Kidney (tissue), 14 donors: ENCODE measurements around the gene UNC93B1. TPM values are rescaled to one million over a fixed set of nuclear protein-coding genes. Genes with fewer than 3 reads are reported as not detected.
"Not testable (repeated sequence)": the region's sequence is repeated elsewhere in the genome, so short reads cannot be mapped to it uniquely, and the experiment has no call there.

Source experiments
- DNase-seq, 5 donors: peaks; one replicate each; pipeline ENCODE4 v3.0.0-alpha.2; 2013 to 2020
- FAIRE-seq: peaks from 2 replicates; lab custom pipeline; 2012; peaks lifted over from hg19 to GRCh38; lab: Jason Lieb, UNC
- H3K27ac ChIP-seq, 2 donors: one replicate each; pipeline ENCODE4 v1.7.0; 2013; ENCODE audit warnings: low read depth in 2 of 2, low read length in 2 of 2, inconsistent platforms in 1 of 2
- H3K27me3 ChIP-seq: one replicate; pipeline ENCODE4 v1.7.1; 2013; ENCODE audit warnings: low read length, inconsistent platforms; ENCODE audit not compliant: control insufficient read depth, insufficient read depth
- H3K36me3 ChIP-seq, 3 donors: one replicate each; pipeline versions ENCODE4 v1.7.0 to v1.7.1; 2013; ENCODE audit warnings: low read length in 3 of 3, control low read depth in 1 of 3, inconsistent platforms in 1 of 3; ENCODE audit not compliant: insufficient read depth in 3 of 3, control insufficient read depth in 2 of 3
- H3K4me1 ChIP-seq, 3 donors: one replicate each; pipeline versions ENCODE4 v1.7.0 to v1.7.1; 2013; ENCODE audit warnings: low read length in 3 of 3, inconsistent platforms in 1 of 3, low read depth in 1 of 3; ENCODE audit not compliant: control insufficient read depth in 2 of 3, insufficient read depth in 2 of 3
- H3K4me3 ChIP-seq, 3 donors: one replicate each; pipeline versions ENCODE4 v1.7.0 to v1.8.1; 2013; ENCODE audit warnings: low read length in 3 of 3, control low read depth in 1 of 3, inconsistent platforms in 1 of 3
- H3K9ac ChIP-seq, 3 donors: one replicate each; pipeline versions ENCODE4 v1.7.0 to v1.7.1; 2013; ENCODE audit warnings: low read length in 3 of 3, control low read depth in 1 of 3, inconsistent platforms in 1 of 3
- H3K9me3 ChIP-seq, 3 donors: one replicate each; pipeline versions ENCODE4 v1.7.0 to v1.7.1; 2013; ENCODE audit warnings: low read length in 3 of 3, control low read depth in 1 of 3, inconsistent platforms in 1 of 3; ENCODE audit not compliant: control insufficient read depth in 2 of 3, insufficient read depth in 1 of 3
- CTCF ChIP-seq: IDR thresholded peaks from 3 replicates; pipeline ENCODE4 v1.5.1; 2012; ENCODE audit warnings: mild to moderate bottlenecking, moderate library complexity, borderline replicate concordance; ENCODE audit not compliant: insufficient read depth; ENCODE audit errors: extremely low read depth
- intact Hi-C: fragments of 100-400 bp; cut with DNase I; formaldehyde crosslinking; loops from one replicate; pipeline ENCODE4 v1.11.1; 2022
- polyA plus RNA-seq: library from polyadenylated mRNA; stranded (reverse); fragments of 350-450 nt; fragmentation: Illumina TruSeq; extraction: RNeasy Lipid Tissue Mini Kit (QIAGEN cat#74804); gene quantifications from one replicate; pipeline ENCODE4 v1.2.3, GENCODE V29; 2014; ENCODE audit warnings: low read depth, low replicate concordance; ENCODE audit not compliant: insufficient read depth
- total RNA-seq: library from RNA; stranded (reverse); fragmentation: NEBNext Ultra II Directional; extraction: Animal tissue kit (Norgen Biotek cat#: 25700); gene quantifications from one replicate; pipeline ENCODE4 v1.2.1, GENCODE V29; 2021
- donor health status: control.
- donor health status: control.
- donor health status: control.
- donor health status: control.
- donor health status: control.
- donor health status: DM: yes; HTN: yes; CAD: no.
- donor health status: Normal renal cell carcinoma (clear cell type).

Gene UNC93B1
- total and polyA plus RNA-seq, 2 donors from 2014 or later = 21.3 to 67.9 TPM

GRCh38 chr11:67993821-67994220 is 10.1 kb downstream of the UNC93B1 start:
- not testable (repeated sequence) for H3K4me1 ChIP-seq, H3K36me3 ChIP-seq
- peak in 2 of 5 donors; percentile 45 to 62 for DNase-seq

GRCh38 chr11:67991347-67992121 is 12.4 kb downstream of the UNC93B1 start:
- H3K9me3 ChIP-seq, H3K27ac ChIP-seq, H3K36me3 ChIP-seq, intact Hi-C loops, H3K4me1 ChIP-seq, FAIRE-seq, H3K4me3 ChIP-seq, H3K27me3 ChIP-seq, DNase-seq, H3K9ac ChIP-seq: not testable (repeated sequence)

More at GRCh38 chr11:67993821-67994220, 10.1 kb downstream of the UNC93B1 start:
- FAIRE-seq, H3K4me3 ChIP-seq, H3K27ac ChIP-seq, H3K9me3 ChIP-seq, intact Hi-C loops, H3K27me3 ChIP-seq, H3K9ac ChIP-seq: not testable (repeated sequence)
- TF ChIP-seq CTCF = peak; percentile 35

- H3K9me3 ChIP-seq, H3K36me3 ChIP-seq, intact Hi-C loops, H3K4me3 ChIP-seq, H3K9ac ChIP-seq, H3K27me3 ChIP-seq, H3K4me1 ChIP-seq, H3K27ac ChIP-seq, FAIRE-seq: not testable (repeated sequence)
- peak in 2 of 5 donors; percentile 70 to 77 for DNase-seq
These were observed 13.2 kb downstream of the UNC93B1 start for GRCh38 chr11:67990546-67991346.

- DNase-seq, H3K9ac ChIP-seq, H3K27me3 ChIP-seq, H3K4me3 ChIP-seq, FAIRE-seq, H3K4me1 ChIP-seq, H3K36me3 ChIP-seq, H3K27ac ChIP-seq, H3K9me3 ChIP-seq, intact Hi-C loops: not testable (repeated sequence)
These were observed 18.6 kb downstream of the UNC93B1 start for GRCh38 chr11:67985302-67985701.
